Germinal center (tissue), 1 donor: Measurements from ENCODE around the gene AXIN1.
"Not testable (repeated sequence)": the region's sequence is repeated elsewhere in the genome, so short reads cannot be mapped to it uniquely, and the experiment has no call there.

Experiments
- DNase-seq: peaks from one replicate; pipeline ENCODE4 v3.0.0; 2012; ENCODE audit warnings: mixed read lengths, low spot score

AXIN1 gene

DNA sequence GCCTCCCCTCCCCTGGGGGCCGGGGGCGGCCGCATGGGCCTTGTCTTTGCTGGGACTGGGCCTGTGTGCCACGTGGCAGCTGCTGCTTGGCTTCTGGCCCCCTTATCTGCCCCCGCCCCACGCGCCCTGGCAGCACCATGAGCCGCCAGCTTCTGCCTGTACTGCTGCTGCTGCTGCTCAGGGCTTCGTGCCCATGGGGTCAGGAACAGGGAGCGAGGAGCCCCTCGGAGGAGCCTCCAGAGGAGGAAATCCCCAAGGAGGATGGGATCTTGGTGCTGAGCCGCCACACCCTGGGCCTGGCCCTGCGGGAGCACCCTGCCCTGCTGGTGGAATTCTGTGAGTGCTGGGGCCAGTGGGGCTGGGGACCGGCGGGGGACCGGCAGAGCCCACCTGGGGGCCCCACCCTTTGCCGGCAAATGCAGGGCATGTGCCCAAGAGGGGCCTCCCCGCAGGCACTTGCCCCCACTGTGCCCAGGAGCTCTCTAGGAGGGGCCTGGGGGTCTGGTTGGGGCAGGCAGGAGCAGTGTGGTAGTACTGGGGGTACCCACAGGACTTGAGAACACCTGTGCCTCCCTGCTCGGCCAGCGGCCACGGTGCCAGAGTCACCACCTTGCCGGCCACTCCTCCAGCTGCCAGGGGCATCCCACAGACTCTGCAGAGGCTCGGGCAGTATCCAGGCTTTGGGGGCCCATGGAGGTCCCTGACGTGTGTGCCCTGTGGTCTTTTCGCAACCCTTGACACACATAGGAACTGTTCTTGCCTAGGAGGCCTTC is 69.3 kb downstream of the AXIN1 start, which contains the start of gene PDIA2:
Gene PDIA2, plus strand, starts transcription at position 132 of the 773 bp plus-strand sequence. Its CDS starts 6 bp downstream, at position 138.
- DNase-seq = no peak

DNA sequence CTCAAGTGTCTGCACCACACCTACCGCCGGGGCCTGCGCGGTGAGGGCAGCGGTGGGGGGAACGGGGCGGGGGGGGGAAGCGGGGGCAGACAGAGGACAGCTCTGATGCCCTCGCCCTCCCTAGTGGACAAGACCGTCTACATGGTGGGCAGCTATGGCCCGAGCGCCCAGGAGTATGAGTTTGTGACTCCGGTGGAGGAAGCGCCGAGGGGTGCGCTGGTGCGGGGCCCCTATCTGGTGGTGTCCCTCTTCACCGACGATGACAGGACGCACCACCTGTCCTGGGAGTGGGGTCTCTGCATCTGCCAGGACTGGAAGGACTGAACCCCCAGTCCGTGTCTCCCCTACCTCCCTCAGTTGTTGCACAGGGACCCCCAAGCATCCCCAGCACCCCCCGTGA is 70.0 kb downstream of the AXIN1 start:
- DNase-seq = no peak

DNA sequence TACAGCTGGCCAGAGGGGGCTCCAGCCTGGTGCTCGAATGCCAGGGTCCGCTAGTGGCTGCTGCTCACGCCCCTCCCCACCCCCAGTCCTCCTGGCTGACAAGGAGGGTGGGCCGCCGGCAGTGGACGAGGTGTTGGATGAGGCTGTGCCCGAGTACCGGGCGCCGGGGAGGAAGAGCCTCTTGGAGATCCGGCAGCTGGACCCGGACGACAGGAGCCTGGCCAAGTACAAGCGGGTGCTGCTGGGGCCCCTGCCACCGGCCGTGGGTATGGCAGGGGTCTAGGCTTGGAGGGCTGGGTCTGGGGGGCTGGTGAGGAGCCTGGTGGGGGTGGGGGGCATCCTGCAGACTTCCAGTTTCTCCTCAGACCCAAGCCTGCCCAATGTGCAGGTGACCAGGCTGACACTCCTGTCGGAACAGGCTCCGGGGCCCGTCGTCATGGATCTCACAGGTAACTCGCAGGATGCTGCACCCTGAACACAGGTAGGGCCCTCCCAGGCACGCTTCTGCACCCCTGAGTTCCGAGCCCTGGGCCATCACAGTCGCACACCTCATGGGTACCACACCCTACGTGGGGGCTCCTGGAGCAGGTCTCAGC is 70.8 kb downstream of the AXIN1 start:
- DNase-seq = no peak

DNA sequence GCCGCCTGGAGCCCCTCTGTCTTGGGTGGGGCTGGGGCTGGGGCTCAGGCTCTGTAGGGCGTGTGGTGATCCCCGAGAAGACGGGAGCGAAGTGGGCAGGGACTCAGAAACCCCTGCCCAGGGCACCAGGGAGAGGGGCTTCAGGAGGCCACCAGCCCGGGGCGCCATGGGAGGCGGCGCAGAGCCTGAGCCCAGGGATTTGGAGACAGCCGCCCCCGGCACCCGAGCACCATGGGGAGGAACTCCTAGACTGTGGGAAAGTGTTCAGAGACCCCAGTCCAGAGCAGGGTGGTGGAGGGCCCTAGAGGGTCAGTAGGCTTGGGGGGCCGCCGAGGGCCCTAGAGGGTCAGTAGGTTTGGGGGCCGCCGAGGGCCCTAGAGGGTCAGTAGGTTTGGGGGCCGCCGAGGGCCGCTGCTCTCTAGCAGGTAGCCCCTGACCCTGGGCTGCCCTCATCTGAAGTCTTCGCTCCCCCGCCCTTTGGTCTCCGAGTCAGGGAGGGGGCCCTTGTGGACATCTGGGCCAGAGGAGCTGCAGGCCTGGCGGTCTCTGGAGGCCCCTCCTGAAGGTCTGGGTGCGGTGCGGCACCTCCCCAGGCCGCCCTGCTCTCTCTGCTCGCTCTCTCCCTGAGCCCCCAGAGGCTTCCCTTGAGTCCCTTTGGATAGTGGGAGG is 71.4 kb downstream of the AXIN1 start:
- DNase-seq = no peak

DNA sequence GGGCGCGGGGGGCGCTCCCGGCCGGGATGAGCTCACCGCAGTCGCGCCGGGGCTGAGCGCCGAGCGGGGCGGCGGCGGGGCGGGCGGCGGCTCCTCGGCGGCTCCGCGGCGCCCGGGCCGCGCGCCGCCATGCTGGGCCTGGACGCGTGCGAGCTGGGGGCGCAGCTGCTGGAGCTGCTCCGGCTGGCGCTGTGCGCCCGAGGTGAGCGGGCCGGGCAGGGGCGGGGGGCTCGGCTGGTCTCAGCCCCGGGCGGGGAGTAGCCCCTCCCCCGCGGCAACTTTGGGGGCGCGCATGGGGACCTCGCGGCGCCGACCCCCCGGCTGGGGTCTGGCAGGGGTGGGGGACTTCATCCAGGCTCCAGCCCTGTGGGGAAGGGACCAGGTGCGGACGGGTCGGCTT is 72.0 kb downstream of the AXIN1 start, which contains the start of gene ARHGDIG:
Gene ARHGDIG, plus strand, starts transcription at position 40 of the 400 bp plus-strand sequence. Its CDS starts 90 bp downstream, at position 130.
- no peak for DNase-seq

DNA sequence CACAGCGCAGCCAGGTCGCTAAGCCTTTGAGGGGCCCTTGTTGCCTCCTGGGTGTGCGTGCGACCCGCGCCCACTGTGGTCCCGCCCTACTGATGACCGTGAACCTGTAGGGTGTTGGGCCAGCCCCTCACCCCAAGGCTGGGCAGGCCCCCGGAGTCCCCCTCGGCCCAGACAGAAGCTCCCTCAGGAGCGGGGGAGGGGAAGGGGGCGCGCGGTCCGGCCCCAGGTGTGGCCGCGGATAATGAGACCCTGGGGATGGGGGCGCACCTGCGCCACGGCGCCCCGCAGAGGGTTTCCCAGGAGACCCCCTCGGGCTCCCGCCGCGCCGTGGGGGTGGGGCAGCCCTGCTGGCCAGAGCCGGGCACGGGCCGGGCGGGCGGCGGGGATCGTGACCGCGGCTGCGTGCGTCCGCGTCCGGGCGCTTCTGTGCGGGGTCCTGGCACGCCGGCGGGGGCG is 72.5 kb downstream of the AXIN1 start:
- no peak for DNase-seq

DNA sequence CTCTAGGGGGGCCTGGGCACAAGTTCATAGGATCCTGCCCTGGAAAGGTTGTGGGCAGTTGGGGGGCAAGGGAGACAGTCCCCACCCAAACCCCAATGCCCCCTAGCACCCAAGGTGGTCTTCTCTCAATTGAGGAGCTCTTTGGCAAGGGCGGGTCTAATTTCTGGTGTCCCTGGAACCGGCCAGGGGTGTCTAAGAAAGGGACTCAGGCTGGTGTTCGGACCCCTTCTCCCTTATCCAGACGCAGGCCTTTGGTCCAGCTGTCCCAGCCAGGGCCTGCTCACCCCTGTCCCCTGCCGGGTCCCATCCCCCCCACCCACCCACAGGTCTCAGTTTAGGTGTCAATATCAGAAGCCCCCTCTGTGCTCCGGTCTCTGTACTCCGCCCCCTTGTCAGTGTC is 73.0 kb downstream of the AXIN1 start:
- DNase-seq = no peak

DNA sequence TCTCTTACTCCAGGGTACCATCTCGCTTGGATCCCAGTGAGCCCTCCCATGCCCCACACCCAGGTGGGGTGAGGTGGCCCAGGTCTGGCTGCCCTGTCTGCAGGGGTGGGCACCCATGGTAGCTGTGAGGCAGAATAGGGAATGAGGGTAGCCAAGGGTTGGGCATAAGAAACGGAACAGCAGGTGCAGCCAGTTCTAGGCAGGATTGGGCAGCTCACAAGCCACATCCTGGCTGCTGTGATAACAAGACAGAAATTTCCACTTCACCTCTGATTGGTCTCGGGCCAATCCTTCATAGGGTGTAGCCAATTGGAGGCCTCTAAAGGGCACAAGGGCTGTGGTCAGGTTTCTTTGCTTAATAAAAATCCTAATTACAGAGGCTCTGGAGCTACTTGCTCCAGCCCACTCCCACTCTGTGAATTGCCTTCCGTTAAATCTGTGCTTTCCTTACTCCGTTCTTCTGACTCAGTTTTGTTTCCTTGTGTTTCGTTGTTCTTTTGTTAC is 73.6 kb downstream of the AXIN1 start:
- DNase-seq = peak; percentile 47

DNA sequence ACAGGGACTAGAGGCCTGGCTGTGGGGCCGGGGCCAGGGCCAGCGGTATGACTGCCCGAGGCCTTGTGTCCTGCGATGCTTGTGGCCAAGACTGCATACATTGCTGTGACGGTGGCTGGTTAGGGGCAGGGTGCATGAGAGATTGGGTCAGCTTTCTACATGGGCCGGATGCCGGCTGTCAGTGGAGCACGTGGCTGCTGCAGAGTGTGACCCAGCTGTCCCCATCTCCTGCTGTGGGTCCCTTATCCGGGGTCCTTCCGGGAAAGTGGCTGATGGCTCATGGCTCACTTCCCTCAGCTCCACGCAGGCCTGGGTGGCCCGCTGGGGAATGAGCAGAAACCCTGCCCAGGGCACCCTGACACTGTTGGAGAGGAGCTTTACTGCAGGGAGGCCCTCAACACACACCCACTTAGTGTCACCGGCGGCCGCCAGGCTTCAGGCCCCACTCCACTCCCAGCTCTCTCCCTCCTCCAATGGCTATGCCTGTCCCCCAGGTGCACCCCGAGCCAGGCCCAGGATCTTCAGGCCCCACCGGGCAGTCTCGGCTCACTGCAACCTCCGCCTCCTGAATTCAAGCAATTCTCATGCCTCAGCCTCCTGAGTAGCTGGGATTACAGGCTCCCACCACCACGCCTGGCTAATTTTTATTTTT is 76.0 kb downstream of the AXIN1 start:
- DNase-seq = no peak

DNA sequence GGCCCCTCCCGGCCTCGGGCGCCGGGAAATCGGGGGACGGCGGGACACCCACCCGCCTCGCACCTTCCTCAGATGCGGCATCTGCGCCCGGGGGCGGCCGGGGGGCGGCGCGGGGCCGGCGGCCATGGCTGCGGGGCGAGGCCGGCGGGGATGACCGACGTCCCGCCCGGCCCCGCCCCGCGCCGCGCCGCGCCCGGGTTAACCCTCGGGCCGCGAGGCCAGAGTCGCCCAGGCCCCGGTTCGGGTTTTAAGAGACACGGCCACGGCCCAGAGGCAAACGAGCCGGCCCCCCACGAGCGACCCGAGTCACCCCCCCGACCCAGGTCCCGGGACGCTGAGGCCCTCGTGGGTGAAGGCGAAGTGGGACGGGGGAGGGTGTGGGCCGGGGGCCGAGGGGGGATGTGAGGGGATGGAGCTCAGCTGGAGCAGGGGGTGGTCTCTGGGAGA is 76.7 kb downstream of the AXIN1 start, which contains the start of gene RGS11:
Gene RGS11, minus strand, starts transcription at position 159 of the 447 bp plus-strand sequence. Its CDS starts 33 bp downstream, at position 126.
- no peak for DNase-seq

DNA sequence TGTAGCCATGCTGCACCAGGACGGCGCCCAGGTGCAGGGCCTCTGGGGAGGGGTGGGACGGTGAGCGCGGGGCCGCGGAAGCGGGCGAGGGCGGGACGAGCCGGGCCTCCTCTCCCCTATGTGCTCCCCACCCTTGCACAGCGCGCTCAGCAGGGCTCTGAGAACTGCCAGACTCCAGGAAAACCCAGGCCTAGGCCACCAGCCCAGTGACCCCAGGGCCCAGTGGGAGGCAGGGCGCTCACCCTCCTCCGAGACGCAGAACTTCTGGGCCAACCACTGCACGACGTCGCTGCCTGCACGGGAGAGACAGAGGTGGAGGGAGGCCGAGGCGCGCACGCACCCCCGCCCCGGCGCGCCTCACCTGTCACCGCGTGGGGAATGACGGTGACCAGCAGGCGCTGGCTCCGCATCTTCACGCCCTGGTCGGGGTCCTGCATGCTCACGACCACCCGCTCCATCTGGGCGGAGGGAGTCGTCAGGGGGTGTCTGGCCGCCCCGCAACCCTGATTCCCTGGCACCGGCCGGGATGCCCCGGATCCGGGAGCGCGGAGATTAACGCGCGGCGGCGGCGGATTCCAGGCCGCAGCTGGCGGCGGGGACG is 77.4 kb downstream of the AXIN1 start:
- DNase-seq = no peak

DNA sequence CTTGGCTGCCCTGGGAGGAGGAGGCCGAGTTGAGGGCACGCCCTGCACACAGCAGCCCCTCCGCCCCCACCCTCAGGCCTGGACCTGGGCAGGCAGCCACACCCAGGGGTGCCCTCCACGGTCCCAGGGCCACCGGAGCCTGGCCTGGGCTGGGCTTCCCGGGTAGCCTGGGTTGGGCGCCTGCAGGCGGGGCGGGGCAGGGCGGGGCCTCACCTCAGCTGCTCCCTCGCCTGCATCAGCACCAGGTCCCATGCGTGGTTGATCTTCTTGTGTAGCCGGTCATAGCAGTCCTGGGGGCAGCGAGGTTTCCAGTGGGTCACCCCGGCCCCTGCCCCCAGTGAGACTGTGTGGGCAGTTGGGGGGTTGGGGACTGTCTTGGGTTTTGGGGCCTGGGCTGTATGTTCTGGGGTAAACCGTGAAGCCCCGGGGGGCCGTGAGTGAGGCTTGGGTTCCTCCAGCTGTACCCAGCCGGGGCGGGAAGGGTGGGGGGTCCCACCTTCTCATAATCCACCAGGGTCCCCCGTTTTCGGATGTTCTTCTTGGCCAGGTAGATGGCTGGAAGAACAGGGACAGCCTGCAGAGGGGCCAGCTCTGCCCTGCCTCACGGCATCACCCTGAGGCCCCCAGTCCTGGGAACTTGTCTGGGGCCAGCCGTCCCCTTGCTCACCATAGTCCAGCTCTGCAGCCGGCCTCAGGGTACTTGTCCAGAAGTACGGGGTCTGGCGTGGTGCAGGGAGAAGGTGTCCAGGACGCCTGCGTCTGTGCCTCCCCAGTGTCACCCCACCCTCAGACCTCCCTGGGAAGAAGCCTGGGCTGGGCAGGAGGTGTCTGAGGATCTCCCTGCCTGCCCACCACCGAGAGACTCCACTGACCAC is 78.7 kb downstream of the AXIN1 start:
- no peak for DNase-seq

DNA sequence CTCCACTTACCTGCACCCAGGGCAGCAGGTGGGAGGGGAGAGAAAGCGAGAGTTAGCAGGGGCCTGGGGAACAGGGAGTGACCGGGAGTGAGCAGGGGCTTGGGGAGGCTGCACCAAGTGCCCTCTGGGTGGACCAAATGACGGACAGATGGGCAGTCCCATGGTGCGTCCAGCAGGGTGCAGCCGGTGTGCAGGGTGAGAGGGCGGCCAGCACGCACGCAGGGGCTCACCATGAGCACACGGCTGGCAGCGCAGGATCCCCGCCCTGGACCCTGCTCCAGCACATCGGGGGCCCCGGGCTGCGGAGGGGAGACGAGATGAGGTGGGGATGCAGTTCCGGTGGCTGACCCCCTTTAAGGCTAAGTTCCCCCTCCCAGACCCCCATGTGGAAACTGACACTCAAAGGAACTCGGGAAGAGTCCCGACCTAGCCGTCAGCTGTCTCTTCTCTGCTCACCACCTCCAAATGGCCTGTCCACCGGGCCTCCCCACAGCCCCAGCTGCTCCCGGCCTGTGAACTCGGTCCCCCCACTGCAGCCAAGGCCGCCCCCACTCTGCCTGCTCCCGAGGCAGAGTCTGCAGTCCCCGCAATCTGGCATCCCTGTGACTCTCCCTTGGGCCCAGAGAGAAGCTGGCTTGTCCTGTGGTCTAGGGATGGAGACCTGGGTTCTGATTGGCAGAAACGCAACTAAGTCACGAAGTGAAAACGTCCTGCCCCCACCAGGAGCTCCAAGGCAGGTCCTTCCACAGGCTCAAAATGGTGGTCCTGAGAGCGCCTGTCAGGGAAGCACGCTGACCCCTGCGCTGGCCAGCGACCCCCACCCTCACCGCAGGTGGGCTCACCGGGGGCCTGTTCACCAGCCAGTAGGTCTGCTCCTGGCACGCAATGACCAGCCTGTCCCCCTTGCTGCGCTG is 79.6 kb downstream of the AXIN1 start:
- no peak for DNase-seq

DNA sequence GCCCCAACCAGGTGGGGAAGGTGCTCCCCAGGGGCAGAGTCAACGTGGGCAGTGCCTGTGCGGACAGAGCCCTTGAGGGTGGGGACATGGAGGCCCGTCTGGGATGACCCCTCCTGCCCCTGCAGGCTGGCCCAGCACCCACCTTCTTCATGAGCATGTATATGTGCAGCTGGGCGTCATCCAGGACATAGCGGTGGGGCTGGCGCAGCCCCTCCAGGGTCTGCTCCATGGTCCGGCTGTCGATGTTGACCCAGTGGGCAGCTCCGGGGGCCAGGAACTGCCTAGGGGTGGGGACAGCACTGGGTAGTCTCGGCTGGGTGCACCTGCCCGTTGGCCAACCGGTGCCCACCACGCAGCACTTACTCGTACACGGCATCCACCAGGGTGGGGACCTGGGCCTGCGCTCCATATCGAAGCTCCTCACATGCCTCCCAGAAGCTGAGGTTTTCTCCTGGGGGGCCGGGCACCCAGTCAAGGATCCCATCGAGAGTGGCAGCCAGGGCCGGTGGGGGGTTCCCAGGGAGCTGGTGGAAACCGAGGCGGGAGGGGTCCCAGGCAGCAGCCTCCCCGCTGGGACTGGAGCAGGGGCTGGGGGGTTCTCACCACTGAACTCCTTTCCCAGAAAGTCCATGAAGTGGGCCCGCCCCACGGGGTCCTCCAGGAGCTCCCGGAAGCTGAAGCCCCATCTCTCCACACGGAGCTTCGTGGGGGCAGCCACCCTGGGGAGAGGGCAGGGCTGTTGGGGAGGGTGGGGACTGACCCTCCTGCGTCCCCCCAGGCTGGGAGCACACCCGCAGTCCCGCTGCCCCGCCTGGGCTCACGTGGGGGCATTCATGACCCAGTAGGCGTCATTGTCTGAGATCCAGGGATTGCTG is 81.9 kb downstream of the AXIN1 start:
- no peak for DNase-seq

DNA sequence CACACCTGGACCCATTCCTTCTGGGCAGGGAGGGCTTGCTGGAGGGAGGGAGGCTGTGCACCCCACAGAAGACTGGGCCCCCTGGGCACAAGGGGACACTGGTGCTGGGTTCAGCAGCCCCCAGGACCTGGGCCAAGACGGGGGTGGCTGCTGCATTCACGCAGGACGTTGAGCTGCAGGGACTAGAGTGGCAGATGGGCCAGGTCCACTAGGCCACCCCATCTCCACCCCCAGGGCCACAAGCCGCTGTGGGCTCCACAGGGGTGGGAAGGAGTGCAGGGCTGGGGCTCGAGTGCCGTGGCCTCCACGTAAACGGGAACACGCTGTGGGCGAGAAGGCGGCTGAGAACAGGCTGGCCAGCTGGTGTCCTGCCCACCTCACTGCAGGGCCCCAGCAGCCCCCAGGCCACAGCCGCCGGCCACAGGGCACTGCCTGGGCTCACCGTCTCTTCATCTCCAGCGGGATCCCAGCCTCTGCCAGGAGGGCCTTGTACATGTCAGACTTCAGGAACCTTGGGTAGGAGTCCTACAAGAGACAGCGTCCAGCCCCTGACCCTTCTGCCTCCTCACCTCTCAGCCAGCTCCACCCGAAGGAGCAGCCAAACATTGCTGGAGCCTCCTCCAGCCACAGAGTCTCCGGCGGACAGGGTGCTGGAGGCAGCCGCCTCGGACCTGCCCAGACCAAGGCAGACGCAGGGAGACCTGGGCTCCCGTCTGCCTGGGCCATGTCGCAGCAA is 83.3 kb downstream of the AXIN1 start:
- DNase-seq = no peak

DNA sequence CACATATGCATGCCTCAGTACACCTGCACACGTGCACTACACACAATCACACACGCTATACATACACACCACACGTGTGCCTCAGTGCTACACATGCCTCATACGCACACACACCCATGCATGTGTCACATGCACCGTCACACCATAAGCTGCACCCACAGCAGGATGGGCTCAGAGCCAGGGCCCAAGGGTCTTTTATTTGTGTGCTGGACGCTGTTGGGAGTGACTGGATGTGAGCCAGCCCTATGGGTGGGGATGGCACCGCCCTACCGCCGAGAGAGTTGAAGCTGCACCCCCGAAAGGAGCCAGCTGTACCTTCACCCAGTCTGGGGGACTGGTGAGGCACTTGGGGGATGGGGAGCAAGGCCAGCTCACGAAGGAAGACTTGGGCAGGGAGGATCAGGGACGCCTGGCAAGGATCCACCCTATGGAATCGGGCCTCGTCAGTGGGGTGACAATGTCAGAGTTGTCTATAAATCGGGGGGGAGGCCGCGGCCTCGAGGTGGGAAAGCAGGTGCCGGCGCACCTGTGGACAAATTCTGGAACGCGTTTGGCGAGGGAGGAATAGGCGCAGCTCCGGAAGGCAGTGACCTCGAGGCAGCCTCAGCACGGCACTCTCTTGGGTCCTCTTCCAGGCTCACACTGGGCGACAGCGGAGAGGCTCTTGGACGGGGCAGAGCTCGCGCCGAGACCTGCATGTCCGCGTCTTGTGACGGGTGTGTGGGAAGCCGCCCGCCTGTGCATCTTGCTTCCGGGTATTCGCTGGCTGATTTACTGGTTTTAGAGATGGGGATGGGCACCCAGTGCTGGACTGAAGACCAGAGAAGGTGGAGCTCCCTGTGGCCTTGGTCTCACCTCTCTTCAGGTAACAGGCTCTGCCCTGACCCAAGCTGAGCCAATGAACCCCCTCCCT is 84.1 kb downstream of the AXIN1 start:
- no peak for DNase-seq

DNA sequence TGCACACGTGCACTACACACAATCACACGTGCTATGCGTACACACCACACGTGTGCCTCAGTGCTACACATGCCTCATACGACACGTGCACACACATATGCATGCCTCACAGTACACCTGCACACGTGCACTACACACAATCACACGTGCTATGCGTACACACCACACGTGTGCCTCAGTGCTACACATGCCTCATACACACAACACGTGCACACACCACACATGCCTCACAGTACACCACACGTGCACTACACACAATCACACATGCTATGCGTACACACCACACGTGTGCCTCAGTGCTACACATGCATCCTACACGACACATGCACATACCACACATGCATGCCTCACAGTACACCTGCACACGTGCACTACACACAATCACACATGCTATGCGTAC is 85.0 kb downstream of the AXIN1 start:
- DNase-seq = not testable (repeated sequence)
